GM23338 (cell line): ENCODE data around the gene GNAT1. TPM values are rescaled to one million over a fixed set of nuclear protein-coding genes. Genes with fewer than 3 reads are reported as not detected.

Experiments used
- ATAC-seq: fragments of 200-7000 bp; cut with Tn5 transposase; 3 replicates; pipeline ENCODE4 v1.9.1; 2020
- DNase-seq: peaks from one replicate; pipeline ENCODE4 v3.0.0-alpha.2; 2015; ENCODE audit warnings: low spot score
- H2AFZ ChIP-seq: fragments of 200-600 bp; sonication (generic); 2 replicates; pipeline ENCODE4 v1.8.0; 2016; ENCODE audit warnings: antibody characterized with exemption, mild to moderate bottlenecking, moderate library complexity
- H3F3A ChIP-seq: fragments of 200-600 bp; sonication (generic); replicated peaks from 2 replicates; pipeline ENCODE4 v1.8.0; 2017; ENCODE audit warnings: antibody characterized with exemption, mixed run types, low read depth
- H3K27ac ChIP-seq: fragments of 200-600 bp; sonication (generic); 2 replicates; pipeline ENCODE4 v1.6.1; 2016; ENCODE audit warnings: low read depth
- H3K27me3 ChIP-seq: fragments of 200-600 bp; sonication (generic); 2 replicates; pipeline ENCODE4 v1.8.0; 2016; ENCODE audit warnings: mild to moderate bottlenecking, mixed run types, moderate library complexity; ENCODE audit not compliant: insufficient read depth
- H3K36me3 ChIP-seq: fragments of 200-600 bp; sonication (generic); 2 replicates; pipeline ENCODE4 v1.8.0; 2016; ENCODE audit warnings: mild to moderate bottlenecking; ENCODE audit not compliant: insufficient read depth
- H3K4me1 ChIP-seq: fragments of 200-600 bp; sonication (generic); 2 replicates; pipeline ENCODE4 v1.8.0; 2016; ENCODE audit warnings: mild to moderate bottlenecking, moderate library complexity; ENCODE audit not compliant: insufficient read depth
- H3K4me2 ChIP-seq: fragments of 200-600 bp; sonication (generic); 2 replicates; pipeline ENCODE4 v1.7.1; 2017; ENCODE audit warnings: mixed run types
- H3K4me3 ChIP-seq: fragments of 200-600 bp; sonication (generic); 2 replicates; pipeline ENCODE4 v1.6.1; 2016; ENCODE audit warnings: mixed run types
- H3K79me2 ChIP-seq: fragments of 200-600 bp; sonication (generic); replicated peaks from 2 replicates; pipeline ENCODE4 v1.8.0; 2017; ENCODE audit warnings: mild to moderate bottlenecking; ENCODE audit not compliant: insufficient read depth
- H3K9me2 ChIP-seq: fragments of 200-600 bp; sonication (generic); 2 replicates; pipeline ENCODE4 v1.8.0; 2017; ENCODE audit not compliant: insufficient read depth
- H4K20me1 ChIP-seq: fragments of 200-600 bp; sonication (generic); replicated peaks from 2 replicates; pipeline ENCODE4 v1.8.0; 2017; ENCODE audit warnings: mild to moderate bottlenecking; ENCODE audit not compliant: insufficient read depth
- H3K27ac Mint-ChIP-seq: 2 replicates; pipeline ENCODE4 v1.8.0; 2020; ENCODE audit warnings: inconsistent platforms, mild to moderate bottlenecking, moderate library complexity, mixed read lengths
- H3K27me3 Mint-ChIP-seq: 3 replicates; pipeline ENCODE4 v1.8.0; 2022; ENCODE audit warnings: low read depth, mild to moderate bottlenecking, moderate library complexity, mixed read lengths, inconsistent platforms; ENCODE audit not compliant: insufficient read depth, poor library complexity
- H3K36me3 Mint-ChIP-seq: 3 replicates; pipeline ENCODE4 v1.8.0; 2021; ENCODE audit warnings: low read depth, mild to moderate bottlenecking, inconsistent platforms, moderate library complexity, mixed read lengths
- H3K4me1 Mint-ChIP-seq: 3 replicates; pipeline ENCODE4 v1.8.0; 2020; ENCODE audit warnings: mild to moderate bottlenecking, inconsistent platforms, mixed read lengths
- H3K4me3 Mint-ChIP-seq: 3 replicates; pipeline ENCODE4 v1.8.0; 2021; ENCODE audit warnings: moderate library complexity, mild to moderate bottlenecking, inconsistent platforms, mixed read lengths
- H3K9me3 Mint-ChIP-seq: 3 replicates; pipeline ENCODE4 v1.8.0; 2020; ENCODE audit warnings: moderate library complexity, mild to moderate bottlenecking, inconsistent platforms, mixed read lengths
- CTCF ChIP-seq, 2 experiments: fragments of 200-600 bp in 1 of 2; sonication (generic) in 1 of 2; conservative IDR thresholded peaks; 2 replicates each; pipeline versions ENCODE4 v1.5.1 to v1.6.1; 2016 to 2017; ENCODE audit warnings: antibody characterized with exemption in 2 of 2, low read depth in 2 of 2, mild to moderate bottlenecking in 2 of 2, moderate library complexity in 1 of 2
- ETS1 ChIP-seq: IDR thresholded peaks from 2 replicates; pipeline ENCODE4 v1.6.1; 2016; ENCODE audit warnings: antibody characterized with exemption
- EZH2phosphoT487 ChIP-seq: fragments of 200-600 bp; sonication (generic); IDR thresholded peaks from one replicate; pipeline ENCODE4 v1.8.1; 2018; ENCODE audit warnings: antibody characterized with exemption; ENCODE audit not compliant: unreplicated experiment
- POLR2AphosphoS5 ChIP-seq: IDR thresholded peaks from 2 replicates; pipeline ENCODE4 v1.6.1; 2016; ENCODE audit warnings: antibody characterized with exemption, low read depth
- REST ChIP-seq: IDR thresholded peaks from one replicate; pipeline ENCODE4 v1.6.1; 2018; ENCODE audit warnings: antibody characterized with exemption; ENCODE audit not compliant: unreplicated experiment
- STAT1 ChIP-seq: IDR thresholded peaks from one replicate; pipeline ENCODE4 v1.6.1; 2016; ENCODE audit warnings: antibody characterized with exemption; ENCODE audit not compliant: unreplicated experiment
- ZNF331 ChIP-seq: fragments of 250-450 bp; sonication (Bioruptor Pico); IDR thresholded peaks from 2 replicates; pipeline ENCODE4 v1.5.0; 2020; ENCODE audit warnings: low read depth, mild to moderate bottlenecking, moderate library complexity
- ZNF462 ChIP-seq: fragments of 250-450 bp; sonication (Bioruptor Pico); IDR thresholded peaks from 2 replicates; pipeline ENCODE4 v1.5.0; 2020; ENCODE audit warnings: mild to moderate bottlenecking, moderate library complexity
- polyA plus RNA-seq: library from polyadenylated mRNA; unstranded; fragments of >200 nt; fragmentation: Nextera tagmentation; extraction: Ambion mirVana; gene quantifications from 2 replicates; pipeline ENCODE4 v1.2.1, GENCODE V29; 2016
- total RNA-seq: library from RNA; depleted of rRNA; stranded (reverse); fragments of >200 nt; shearing (Covaris generic); gene quantifications from 2 replicates; pipeline ENCODE4 v1.2.3, GENCODE V29; 2014

GNAT1 gene
- total and polyA plus RNA-seq, 2 experiments from 2014 or later: not detected

GRCh38 chr3:50183755-50184154 lies 7.7 kb upstream of the GNAT1 start:
- Histone ChIP-seq H3K79me2 (no peaks in the 10 kb centered on the region), H3K36me3 (no peaks in the 10 kb centered on the region; the same call in 1 of the 2 replicates), H3K27ac (no peak overlapping the region), H2AFZ (no peak overlapping the region), H3K27me3 (no peaks in the 10 kb centered on the region), H3F3A (peaks cover 8% of the 10 kb centered on the region; the same call in 1 of the 2 replicates), H3K4me2 (no peak overlapping the region), H3K4me3 (no peak overlapping the region), H4K20me1 (peaks cover 5% of the 10 kb centered on the region; the same call in 1 of the 2 replicates), H3K4me1 (no peaks in the 10 kb centered on the region), H3K9me2 (no peaks in the 10 kb centered on the region)
- Mint-ChIP-seq H3K36me3 (peaks cover 38% of the 10 kb centered on the region), H3K9me3 (no peaks in the 10 kb centered on the region), H3K4me1 (peaks cover 3% of the 10 kb centered on the region; the same call in 1 of the 3 replicates), H3K27ac (no peak overlapping the region), H3K27me3 (peaks cover 8% of the 10 kb centered on the region), H3K4me3 (no peak overlapping the region)
- no peak for TF ChIP-seq POLR2AphosphoS5
- no peak for TF ChIP-seq ZNF331 (CRISPR knock-in tag)
- TF ChIP-seq CTCF (conservative IDR thresholded peaks at IDR 0.05; ENCODE audit: low read depth in 2 of 2): no peak
- no peak for DNase-seq
- ATAC-seq: no peak

- Histone ChIP-seq H3F3A (peaks cover 7% of the 10 kb centered on the region; the same call in 1 of the 2 replicates), H3K36me3 (no peaks in the 10 kb centered on the region; the same call in 1 of the 2 replicates), H4K20me1 (peaks cover 5% of the 10 kb centered on the region; the same call in 1 of the 2 replicates), H3K4me2 (no peak overlapping the region), H3K4me1 (no peaks in the 10 kb centered on the region), H3K4me3 (no peak overlapping the region), H3K27ac (no peak overlapping the region), H2AFZ (no peak overlapping the region), H3K79me2 (no peaks in the 10 kb centered on the region), H3K27me3 (no peaks in the 10 kb centered on the region), H3K9me2 (no peaks in the 10 kb centered on the region)
- H3K36me3 Mint-ChIP-seq: peaks cover 38% of the 10 kb centered on the region
- peaks cover 9% of the 10 kb centered on the region for H3K27me3 Mint-ChIP-seq
- peaks cover 8% of the 10 kb centered on the region; the same call in 2 of the 3 replicates for H3K4me1 Mint-ChIP-seq
- H3K27ac Mint-ChIP-seq: no peak overlapping the region
- ATAC-seq (no peak), DNase-seq (no peak)
- no peaks in the 10 kb centered on the region for H3K9me3 Mint-ChIP-seq
- H3K4me3 Mint-ChIP-seq: no peak overlapping the region
- no peak for TF ChIP-seq STAT1
- no peak for TF ChIP-seq ETS1
- TF ChIP-seq REST: no peak
- no peak for TF ChIP-seq EZH2phosphoT487
- TF ChIP-seq ZNF462 (CRISPR knock-in tag): no peak
Measured at GRCh38 chr3:50184242-50184978, 7.0 kb upstream of the GNAT1 start.
